ENCODE data around the gene TMEM100.

Gene TMEM100

GRCh38 chr17:55717898-55718735 lies 4.5 kb downstream of the TMEM100 start:
- DNase-seq (ENCODE audit: low spot score), result peak; percentile 62

DNA sequence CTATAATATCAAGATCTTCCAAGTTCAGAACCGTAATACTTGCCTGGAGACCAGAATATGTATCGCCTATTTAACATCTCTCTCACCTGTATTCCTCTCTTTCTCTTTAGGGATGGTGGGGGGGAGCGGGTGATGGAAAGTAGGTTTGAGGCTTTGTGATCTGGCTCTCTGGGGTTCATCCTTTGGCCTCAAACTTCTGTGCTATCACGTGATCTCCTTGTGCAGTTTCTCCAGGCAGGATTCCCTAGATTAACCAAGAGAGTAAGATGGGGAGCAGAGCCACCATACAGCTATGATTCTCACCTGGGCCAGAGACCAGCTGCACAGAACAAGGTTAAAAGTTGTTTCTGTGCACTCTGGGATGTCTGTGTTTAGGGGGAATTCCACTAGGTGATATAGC lies 5.2 kb downstream of the TMEM100 start:
- DNase-seq (ENCODE audit: low spot score), result no peak

DNA sequence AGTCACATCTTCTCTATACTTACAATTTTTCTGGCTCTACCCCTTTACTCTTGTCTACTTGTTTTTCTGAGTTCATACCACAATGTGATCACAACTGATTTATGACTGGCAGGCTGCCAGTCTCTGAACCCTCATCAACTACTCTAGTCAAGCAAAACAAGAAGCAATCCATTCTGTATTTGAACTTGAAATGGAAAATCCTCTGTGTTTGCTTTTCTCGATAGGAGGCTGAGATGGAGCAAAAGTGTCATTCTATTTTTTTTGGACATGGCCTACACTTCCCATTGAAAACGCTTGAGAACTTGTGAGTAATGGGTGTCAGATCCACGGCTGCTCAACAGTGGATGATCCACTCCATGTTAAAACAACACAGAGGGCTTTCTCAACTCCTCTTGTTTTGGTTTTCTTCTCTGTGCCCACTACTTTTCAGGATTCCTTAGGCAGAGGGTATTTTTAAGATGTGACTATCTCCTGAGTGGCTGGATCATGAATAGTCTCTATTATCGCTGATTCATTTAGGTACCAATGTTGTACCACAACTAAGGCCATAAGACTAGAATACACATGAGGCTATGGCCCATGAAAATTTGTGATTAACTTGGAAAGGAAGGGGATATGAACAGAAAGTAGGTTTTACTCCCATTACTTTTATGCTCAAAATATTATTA lies 11.7 kb downstream of the TMEM100 start:
- DNase-seq (ENCODE audit: low spot score), result no peak

DNA sequence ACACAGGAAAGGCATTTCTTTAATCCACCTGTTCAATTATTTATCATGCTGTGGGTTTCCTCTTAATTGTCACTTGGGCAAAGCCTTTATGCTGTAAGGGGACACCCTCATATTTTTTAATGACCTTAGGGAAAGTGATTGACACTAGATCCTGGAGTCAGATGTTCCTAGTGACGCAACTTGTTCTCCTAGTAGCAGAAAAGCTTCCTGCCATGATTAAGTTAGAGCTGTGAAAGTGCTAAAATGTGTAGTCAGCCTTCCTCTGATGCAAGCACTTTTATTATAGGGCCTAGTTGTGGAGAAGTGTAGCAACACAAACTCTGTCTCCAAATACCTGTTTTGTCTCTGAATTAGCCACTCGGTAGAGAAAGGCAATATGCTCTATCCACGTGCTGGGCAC lies 12.3 kb downstream of the TMEM100 start:
- DNase-seq (ENCODE audit: low spot score), result no peak

DNA sequence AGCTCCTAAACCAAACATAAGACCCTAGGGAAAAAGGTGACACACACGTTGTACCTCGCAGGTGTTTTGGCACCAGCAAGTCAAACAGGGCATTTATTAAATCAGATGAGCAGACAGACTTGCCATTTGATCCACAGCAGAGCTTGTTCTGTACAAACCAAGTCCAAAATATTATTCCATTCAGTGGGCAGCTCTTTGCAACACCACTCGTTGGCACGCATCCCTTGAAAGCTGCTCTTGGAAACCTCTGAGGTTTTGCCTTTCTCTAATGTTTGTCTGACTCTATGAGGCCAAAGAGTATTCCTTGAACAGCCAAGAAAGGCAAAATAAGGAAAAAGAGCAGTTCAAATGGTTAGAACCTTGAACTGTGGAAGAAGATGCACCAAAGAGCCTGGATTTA lies 12.7 kb downstream of the TMEM100 start:
- DNase-seq (ENCODE audit: low spot score), result no peak

GRCh38 chr17:55709440-55709839 lies 13.2 kb downstream of the TMEM100 start:
- no peak for DNase-seq (ENCODE audit: low spot score)

- no peak for DNase-seq (ENCODE audit: low spot score)
Observed at GRCh38 chr17:55708175-55708974, 14.3 kb downstream of the TMEM100 start.

DNA sequence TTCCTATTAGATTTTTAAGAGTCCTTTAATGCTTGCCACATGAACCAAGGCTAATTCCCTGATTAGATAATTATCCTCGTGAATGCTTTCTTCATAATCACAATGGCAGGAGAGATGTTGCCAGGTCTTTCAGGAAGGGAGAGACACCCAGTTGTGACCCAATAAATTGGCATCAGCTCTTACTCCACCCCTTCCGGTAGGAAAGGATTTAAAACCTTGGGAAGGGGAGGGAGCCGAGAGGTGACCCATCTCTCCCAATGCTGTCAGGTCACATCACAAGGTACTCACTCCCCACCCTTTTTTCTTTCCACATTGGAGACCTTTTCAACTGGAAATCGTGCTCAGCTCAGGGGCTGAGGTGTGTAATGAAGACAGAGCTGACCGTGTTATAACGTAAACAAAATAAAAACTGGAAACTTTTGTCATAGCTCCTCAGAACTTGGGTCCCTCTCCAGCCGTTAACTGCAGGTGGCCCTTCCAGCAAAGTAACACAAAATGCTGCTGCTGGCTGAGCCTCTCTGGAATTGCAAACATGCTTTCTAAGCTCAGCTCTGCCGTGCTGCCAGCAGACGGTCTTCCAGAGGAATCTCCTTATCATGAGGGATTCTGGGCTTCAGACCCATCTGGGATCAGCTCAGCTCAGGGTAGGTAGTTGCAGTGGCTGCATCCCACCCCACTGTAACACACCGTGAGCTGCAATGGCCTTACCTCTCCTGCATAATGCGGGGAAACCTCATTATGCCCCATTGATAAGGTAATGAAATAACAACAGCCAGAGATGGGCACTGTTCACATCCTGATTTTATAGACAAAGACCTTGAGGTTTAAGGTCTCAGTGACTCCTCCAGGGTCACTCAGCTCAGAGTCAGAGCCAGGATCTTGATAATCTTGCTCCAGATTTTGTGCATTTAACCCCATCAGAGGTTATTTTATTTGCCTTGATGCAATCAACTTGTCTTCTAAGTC lies 15.6 kb downstream of the TMEM100 start:
- no peak for DNase-seq (ENCODE audit: low spot score)

- no peak for DNase-seq (ENCODE audit: low spot score)
Observed at GRCh38 chr17:55705847-55706246, 16.8 kb downstream of the TMEM100 start.

DNA sequence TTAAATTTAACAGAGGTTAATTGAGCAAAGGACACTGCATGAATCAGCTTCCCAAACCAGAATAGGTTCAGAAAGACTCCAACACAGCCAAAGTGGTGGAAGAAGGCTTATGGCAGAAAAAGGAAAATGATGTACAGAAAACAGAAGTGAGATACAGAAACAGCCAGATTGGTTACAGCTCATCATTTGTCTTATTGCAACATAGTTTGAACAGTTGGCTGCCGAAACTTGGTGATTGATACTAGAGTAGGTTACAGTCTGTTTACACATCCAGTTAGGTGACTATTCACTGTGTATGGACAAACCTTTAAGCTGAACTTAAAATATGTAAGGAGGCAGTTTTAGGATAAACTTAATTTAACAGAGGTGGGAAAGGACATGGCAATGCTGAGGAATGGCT lies 18.3 kb downstream of the TMEM100 start:
- no peak for DNase-seq (ENCODE audit: low spot score)

DNA sequence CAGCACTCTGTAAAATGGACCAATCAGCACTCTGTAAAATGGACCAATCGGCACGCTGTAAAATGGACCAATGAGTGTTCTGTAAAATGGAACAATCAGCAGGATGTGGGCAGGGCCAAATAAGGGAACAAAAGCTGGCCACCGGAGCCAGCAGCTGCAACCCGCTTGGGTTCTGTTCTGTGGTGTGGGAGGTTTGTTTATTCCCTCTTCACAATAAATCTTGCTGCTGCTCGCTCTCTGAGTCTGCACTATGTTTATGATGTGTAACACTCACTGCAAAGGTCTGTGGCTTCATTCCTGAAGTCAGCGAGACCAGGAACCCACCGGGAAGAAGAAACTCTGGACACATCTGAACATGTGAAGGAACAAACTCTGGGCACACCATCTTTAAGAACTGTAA lies 20.5 kb downstream of the TMEM100 start:
- DNase-seq (ENCODE audit: low spot score), result no peak

DNA sequence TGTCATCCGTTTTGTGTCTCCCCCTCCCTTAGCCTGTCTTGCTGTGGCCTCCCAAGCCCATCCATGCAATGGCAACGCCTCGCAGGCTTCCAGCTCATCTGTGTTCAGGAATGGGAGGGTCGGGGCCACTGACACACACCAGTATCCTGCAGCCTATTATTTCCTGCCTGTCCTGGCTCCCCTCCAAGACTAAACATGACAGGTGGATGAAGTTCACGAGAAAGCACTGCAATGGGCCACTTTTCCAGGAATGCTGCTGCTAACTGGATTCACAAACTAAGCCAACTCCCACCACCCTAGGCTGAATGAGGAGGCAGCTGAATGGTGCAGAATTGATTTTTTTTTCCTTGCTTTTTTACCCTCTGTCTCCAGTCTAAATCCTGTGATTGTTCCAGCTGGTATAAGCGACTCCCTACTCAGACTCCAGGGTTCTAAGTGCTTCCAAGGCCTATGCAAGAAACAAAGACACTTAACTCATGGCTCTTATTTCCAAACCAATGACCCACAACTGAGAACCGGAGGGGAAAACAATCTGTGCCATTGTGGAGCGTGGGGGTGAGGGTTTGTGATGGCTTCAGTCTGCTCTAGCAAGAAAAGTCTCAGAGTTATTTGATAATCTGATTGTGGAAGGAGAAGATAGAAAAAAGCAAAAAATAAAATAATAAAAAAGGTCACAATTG lies 23.3 kb downstream of the TMEM100 start:
- no peak for DNase-seq (ENCODE audit: low spot score)

DNA sequence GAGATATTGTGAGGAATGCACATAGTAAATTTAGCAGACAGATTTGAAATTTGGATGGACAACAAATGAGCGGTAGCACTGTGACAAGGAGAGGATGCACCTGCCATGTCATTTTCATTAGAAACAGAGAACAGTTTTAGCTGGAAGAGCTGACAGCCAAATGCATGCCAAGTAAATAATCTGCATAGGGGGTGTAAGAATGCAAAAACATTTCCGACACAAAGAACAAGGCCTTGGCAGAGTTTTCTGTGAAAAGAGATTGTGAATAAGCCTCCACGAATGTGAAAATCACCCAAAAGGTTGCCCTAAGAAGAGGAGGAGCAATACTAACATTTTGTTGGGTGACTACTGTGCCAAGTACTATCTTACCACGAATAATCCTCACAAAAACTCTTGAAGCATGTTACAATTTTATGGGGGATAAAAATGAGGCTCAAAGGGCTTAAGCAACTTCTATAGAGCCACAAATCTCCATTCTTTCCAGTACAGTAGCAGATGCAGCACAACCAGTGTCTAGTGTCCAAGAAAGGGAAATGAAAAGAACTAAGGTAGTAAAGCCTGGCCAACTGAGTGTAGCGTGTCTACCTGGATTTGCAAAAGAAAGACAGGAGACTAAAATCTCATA lies 28.3 kb downstream of the TMEM100 start:
- no peak for DNase-seq (ENCODE audit: low spot score)

DNA sequence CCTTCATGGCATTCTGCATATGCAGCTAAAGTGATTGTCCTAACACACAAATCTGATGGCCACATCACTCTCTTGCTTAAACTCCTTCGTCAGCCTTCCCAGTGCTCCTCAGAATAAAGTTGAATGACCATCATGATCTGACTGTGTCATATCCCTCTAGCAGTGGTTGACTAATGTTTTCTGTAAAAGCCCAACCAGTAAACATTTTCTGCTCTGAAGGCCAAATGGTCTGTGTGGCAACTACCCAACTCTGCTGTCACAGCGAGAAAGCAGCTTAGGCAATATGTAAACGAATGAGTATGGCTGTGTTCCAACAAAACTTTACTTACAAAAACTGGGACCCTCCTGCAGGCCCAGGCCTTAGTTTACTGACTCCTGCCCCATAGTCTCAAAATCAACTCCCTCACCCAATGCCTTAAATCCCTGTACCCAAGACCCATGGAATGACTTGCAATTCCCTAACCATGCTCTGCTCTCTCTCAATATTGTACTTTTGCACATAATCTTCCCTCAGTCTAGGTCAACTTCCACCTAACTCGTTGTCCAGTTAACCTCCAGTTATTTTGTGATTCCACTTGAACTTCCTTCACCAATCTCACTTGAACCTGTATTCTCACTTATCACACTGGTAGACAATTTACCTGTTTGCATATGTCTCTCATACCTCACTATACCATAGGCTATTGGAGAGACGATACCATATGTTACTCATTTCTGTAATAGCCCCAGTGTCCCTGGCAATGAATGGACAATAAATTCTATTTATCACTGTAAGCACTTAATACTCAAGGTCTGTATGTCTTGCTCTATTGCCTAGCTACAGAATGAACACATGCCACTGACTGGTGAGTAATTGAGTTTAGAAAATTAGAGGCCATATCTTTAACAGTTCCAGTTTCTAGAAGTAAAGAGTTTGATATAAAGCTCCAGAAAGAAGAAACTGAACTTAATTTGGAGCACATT lies 29.1 kb downstream of the TMEM100 start:
- DNase-seq (ENCODE audit: low spot score), result no peak

DNA sequence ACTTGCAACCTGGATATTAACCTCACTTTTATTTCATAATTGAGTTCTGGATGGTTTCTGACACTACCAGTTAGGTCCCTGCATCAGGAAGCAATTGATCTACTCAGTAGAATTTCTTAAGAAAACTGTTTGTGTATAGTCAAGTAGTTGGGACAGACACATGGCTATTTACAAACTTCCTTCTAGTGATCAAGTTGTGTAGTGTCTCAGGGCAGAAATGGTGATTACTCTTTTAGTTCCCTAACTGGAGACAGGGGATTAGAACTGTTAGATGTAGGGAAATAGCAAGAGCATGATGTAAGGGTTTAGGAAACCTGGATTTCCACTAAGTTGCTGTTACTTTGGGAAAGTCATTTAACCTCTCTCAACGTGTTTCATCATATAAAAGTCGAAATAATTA lies 30.4 kb downstream of the TMEM100 start:
- no peak for DNase-seq (ENCODE audit: low spot score)

DNA sequence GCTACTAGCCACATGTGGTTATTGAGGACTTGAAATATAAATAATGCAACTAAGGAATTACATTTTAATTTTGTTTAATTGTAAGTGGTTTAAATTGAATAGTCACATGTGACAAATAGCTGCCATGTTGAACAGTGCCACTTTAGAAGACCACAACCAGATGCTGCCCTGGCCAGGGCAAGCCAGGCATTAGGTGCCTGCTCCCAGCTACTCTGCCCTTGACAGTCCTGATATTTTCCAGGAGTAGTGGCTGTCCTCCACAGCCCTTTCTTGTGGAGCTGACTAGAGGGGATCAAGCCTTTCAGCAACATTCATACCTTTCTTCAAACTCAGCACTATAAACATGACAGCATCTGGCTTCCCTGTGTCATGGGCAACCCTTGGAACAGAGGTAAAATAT lies 31.0 kb downstream of the TMEM100 start:
- no peak for DNase-seq (ENCODE audit: low spot score)

GRCh38 chr17:55690105-55690508 lies 32.6 kb downstream of the TMEM100 start:
- DNase-seq (ENCODE audit: low spot score), result no peak

DNA sequence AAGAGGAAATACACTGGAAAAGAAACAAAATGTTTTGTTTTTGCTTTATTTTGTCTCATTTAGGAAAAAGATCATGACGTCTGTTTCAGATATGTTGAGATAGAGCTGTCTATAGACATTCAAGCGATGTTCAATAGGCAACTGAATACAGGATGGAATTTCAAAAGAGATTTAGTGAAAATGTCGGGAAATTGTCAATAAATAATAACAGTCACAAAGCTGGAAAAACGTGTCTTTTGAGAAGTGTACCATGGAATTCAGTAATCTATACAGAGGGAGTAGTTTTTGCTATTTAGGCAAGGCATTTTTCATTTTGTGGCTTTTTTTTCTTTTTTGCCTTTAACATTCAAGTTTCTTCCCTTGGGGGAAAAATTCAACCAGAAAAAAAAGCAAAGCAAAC lies 33.0 kb downstream of the TMEM100 start:
- DNase-seq (ENCODE audit: low spot score), result no peak

DNA sequence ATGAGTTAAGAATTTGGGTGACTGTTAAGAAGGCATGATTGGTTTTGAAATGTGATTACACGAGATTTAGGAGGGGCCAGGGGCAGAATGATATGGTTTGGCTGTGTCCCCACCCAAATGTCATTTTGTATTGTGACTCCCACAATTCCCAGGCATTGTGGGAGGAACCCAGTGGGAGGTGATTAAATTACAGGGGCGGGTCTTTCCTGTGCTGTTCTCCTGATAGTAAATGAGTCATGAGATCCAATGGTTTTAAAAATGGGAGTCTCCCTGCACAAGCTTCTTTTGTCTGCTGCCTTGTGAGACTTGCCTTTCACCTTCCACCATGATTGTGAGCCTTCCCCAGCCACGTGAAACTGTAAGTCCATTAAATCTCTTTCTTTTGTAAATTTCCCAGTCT lies 34.6 kb downstream of the TMEM100 start:
- DNase-seq (ENCODE audit: low spot score), result no peak
